Calu3 (cell line): ENCODE measurements around the gene NRTN. TPM values are rescaled to one million over a fixed set of nuclear protein-coding genes. Genes with fewer than 3 reads are reported as not detected.
A peak's percentile ranks its signal among the peaks of the same experiment; 100 is the strongest.

Experiments used
- BruUV-seq: library from RNA; stranded (reverse); fragments of 400-500 nt; replicated peaks from 2 replicates; lab custom pipeline; 2021; lab: Mats Ljungman, UMichigan
- CTCF ChIA-PET: fragments of 300-600 bp; sonication (Branson Sonifier 250); formaldehyde crosslinking; loops from one replicate; lab custom pipeline; 2022; ENCODE audit warnings: antibody characterized with exemption; lab: Charles Lee
- DNase-seq: peaks from one replicate; pipeline ENCODE4 v3.0.0; 2022
- H3K27ac Mint-ChIP-seq: one replicate; pipeline ENCODE4 v1.8.0; 2022; ENCODE audit warnings: mixed read lengths; ENCODE audit not compliant: unreplicated experiment
- H3K27me3 Mint-ChIP-seq: one replicate; pipeline ENCODE4 v1.8.0; 2022; ENCODE audit warnings: mixed read lengths; ENCODE audit not compliant: unreplicated experiment
- H3K36me3 Mint-ChIP-seq: one replicate; pipeline ENCODE4 v1.8.0; 2022; ENCODE audit warnings: mild to moderate bottlenecking, moderate library complexity, mixed read lengths; ENCODE audit not compliant: insufficient read depth, unreplicated experiment
- H3K4me1 Mint-ChIP-seq: one replicate; pipeline ENCODE4 v1.8.0; 2022; ENCODE audit warnings: mild to moderate bottlenecking, low read depth, mixed read lengths; ENCODE audit not compliant: unreplicated experiment
- H3K4me3 Mint-ChIP-seq: one replicate; pipeline ENCODE4 v1.8.0; 2022; ENCODE audit warnings: mild to moderate bottlenecking, low read depth, moderate library complexity, mixed read lengths; ENCODE audit not compliant: unreplicated experiment
- H3K9me3 Mint-ChIP-seq: one replicate; pipeline ENCODE4 v1.8.0; 2022; ENCODE audit warnings: low read depth, mixed read lengths; ENCODE audit not compliant: unreplicated experiment
- CTCF ChIP-seq: fragments of 200-600 bp; IDR thresholded peaks from one replicate; pipeline ENCODE4 v1.8.0; 2022; ENCODE audit warnings: antibody characterized with exemption; ENCODE audit not compliant: unreplicated experiment
- intact Hi-C: fragments of 100-400 bp; cut with micrococcal nuclease; formaldehyde crosslinking; loops from one replicate; pipeline ENCODE4 v1.10.0; 2022; ENCODE audit not compliant: unreplicated experiment
- total RNA-seq: library from RNA; stranded (reverse); gene quantifications from 2 replicates; pipeline ENCODE4 v1.2.3, GENCODE V29; 2022

Gene NRTN
- total RNA-seq, 1 experiment from 2014 or later = 5.4 TPM

DNA sequence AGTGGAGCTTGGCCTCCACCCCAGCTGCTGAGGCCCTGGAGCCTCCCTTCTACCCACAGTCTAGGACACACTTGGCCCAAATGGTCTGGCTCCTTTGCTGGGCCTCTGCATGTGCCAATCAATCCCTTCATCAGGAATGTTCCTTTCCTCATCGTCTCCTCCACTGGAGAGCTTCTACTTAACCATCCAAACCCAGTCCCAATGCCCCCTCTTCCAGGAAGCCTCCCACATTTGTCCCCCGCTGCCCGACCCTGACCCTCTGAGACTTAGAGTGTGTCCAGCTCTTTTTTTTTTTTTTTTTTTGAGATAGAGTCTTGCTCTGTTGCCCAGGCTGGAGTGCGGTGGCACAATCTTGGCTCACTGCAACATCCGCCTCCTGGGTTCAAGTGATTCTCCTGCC, 16.4 kb upstream of the NRTN start:
- TF ChIP-seq CTCF = no peak
- CTCF ChIA-PET = no interaction called here
- no peaks in the 10 kb centered on the region for H3K4me1 Mint-ChIP-seq
- H3K27me3 Mint-ChIP-seq = no peaks in the 10 kb centered on the region
- DNase-seq = no peak
- no TSS peak for BruUV-seq
- H3K36me3 Mint-ChIP-seq = peaks cover 41% of the 10 kb centered on the region
- no peak overlapping the region for H3K4me3 Mint-ChIP-seq
- no peak overlapping the region for H3K27ac Mint-ChIP-seq
- intact Hi-C loops = no loop called here
- H3K9me3 Mint-ChIP-seq = no peaks in the 10 kb centered on the region

GRCh38 chr19:5789351-5789761, 15.5 kb upstream of the NRTN start:
- intact Hi-C loops = no loop called here
- no peak for DNase-seq
- no peaks in the 10 kb centered on the region for H3K4me1 Mint-ChIP-seq
- TF ChIP-seq CTCF = no peak
- no peak overlapping the region for H3K27ac Mint-ChIP-seq
- CTCF ChIA-PET = no interaction called here
- H3K9me3 Mint-ChIP-seq = no peaks in the 10 kb centered on the region
- H3K27me3 Mint-ChIP-seq = no peaks in the 10 kb centered on the region
- BruUV-seq = no TSS peak
- no peak overlapping the region for H3K4me3 Mint-ChIP-seq
- peaks cover 41% of the 10 kb centered on the region for H3K36me3 Mint-ChIP-seq

GRCh38 chr19:5789886-5790558, 14.8 kb upstream of the NRTN start:
- peak overlapping the region; percentile 96 for H3K4me3 Mint-ChIP-seq
- no peak for DNase-seq
- no peaks in the 10 kb centered on the region for H3K27me3 Mint-ChIP-seq
- TF ChIP-seq CTCF = no peak
- H3K36me3 Mint-ChIP-seq = peaks cover 41% of the 10 kb centered on the region
- H3K27ac Mint-ChIP-seq = peak overlapping the region; percentile 100
- BruUV-seq = no TSS peak
- H3K4me1 Mint-ChIP-seq = no peaks in the 10 kb centered on the region
- CTCF ChIA-PET = no interaction called here
- no peaks in the 10 kb centered on the region for H3K9me3 Mint-ChIP-seq
- intact Hi-C loops = no loop called here

GRCh38 chr19:5790559-5791520, 14.0 kb upstream of the NRTN start, which contains the start of gene DUS3L:
Gene DUS3L, minus strand, starts transcription at chr19:5791163. Its CDS starts 22 bp downstream, at chr19:5791141.
- Mint-ChIP-seq H3K27ac (peak within 1 kb of the TSS; percentile 100), H3K27me3 (no peaks in the 10 kb centered on the region), H3K9me3 (no peaks in the 10 kb centered on the region), H3K4me3 (peak within 1 kb of the TSS; percentile 96), H3K4me1 (no peaks in the 10 kb centered on the region), H3K36me3 (peaks cover 41% of the 10 kb centered on the region)
- intact Hi-C loops = no loop called here
- TSS peak; percentile 96 for BruUV-seq
- DNase-seq = peak; percentile 92
- no peak for TF ChIP-seq CTCF
- CTCF ChIA-PET = interaction anchor here (0.7 kb wide), 1 partner anchor 738 kb away, joined by 3 read pairs; no protein-coding TSS in a partner anchor
